ENCODE measurements around the gene GASK1B. TPM values are rescaled to one million over a fixed set of nuclear protein-coding genes. Genes with fewer than 3 reads are reported as not detected.
A peak's percentile ranks its signal among the peaks of the same experiment; 100 is the strongest.

Gene GASK1B
- total and polyA plus RNA-seq, 11 donors, result 10.0 to 108 (median 66.1) TPM

DNA sequence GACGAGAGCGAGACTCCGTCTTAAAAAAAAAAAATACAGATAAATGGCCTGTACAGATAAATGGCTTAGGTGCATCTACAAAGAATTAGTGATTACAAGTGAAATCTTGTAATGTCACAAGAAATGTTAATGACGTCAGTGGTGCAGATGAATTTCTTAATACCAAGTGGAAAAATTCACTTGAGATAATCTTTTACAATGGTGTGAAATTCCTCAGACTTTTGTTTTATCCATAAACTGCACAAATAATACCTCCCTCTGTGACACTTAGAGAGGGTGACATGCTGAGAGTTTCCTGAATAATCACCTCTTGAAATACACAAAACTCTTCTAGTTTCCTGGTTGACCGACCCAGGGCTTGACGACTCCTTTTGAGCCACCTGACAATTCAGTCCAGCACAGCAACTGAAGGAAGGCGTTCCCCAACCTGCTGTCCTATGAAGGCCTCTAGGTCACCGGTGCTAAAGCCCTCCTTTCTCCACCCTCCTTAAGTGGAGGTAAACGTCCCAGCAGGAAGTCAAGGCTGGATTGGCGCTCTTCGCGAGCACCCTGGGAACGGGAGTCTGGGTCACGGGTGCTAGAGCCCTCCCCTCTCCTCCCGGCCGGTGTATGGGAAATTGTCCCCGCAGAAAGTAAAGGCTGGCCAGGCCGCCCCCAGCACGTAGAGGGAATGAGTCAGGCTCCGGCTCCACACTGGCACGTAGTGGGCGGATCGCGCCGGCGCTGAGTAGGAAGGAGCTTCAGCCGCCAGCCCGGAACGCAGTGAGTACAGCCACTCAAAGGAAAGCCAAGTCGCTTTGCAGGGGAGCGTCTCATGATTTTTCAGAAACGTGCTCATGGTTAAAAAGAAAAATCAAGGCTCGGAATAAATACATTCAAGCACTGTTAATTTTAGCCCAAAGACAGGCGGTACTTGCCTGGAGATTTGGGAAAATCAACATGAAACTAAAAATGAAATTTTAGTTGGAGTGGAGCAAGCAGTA, 37.3 kb upstream of the GASK1B start, which contains the start of gene TMEM144:
TSS of gene TMEM144 (plus strand) at position 662 of the 983 bp plus-strand sequence. CDS start 2,182 bp downstream, outside the sequence.
- peak within 1 kb of the TSS; percentile 85 to 96 (median 91) for H3K27ac ChIP-seq
- H3K4me1 ChIP-seq, result peaks cover 0 to 35% (median 9%) of the 10 kb centered on the region in 12 donors
- H3K27me3 ChIP-seq, result no peaks in the 10 kb centered on the region
- peak within 1 kb of the TSS in 11 of 12 donors; percentile 18 to 61 (median 54) for H3K4me3 ChIP-seq
- DNase-seq, result peak; percentile 90 to 96 (median 93)
- intact Hi-C loops (cut with DNase I), result loop anchor here in 1 of 10 donors (5.0 kb wide), 1 partner anchor 38 kb away; the partner anchor contains the start of gene GASK1B
- TF ChIP-seq POLR2A (IDR thresholded peaks at IDR 0.05), result peak in 1 of 2 donors; percentile 72
- TF ChIP-seq, protein P1, sequence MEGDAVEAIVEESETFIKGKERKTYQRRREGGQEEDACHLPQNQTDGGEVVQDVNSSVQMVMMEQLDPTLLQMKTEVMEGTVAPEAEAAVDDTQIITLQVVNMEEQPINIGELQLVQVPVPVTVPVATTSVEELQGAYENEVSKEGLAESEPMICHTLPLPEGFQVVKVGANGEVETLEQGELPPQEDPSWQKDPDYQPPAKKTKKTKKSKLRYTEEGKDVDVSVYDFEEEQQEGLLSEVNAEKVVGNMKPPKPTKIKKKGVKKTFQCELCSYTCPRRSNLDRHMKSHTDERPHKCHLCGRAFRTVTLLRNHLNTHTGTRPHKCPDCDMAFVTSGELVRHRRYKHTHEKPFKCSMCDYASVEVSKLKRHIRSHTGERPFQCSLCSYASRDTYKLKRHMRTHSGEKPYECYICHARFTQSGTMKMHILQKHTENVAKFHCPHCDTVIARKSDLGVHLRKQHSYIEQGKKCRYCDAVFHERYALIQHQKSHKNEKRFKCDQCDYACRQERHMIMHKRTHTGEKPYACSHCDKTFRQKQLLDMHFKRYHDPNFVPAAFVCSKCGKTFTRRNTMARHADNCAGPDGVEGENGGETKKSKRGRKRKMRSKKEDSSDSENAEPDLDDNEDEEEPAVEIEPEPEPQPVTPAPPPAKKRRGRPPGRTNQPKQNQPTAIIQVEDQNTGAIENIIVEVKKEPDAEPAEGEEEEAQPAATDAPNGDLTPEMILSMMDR (IDR thresholded peaks at IDR 0.05), result peak in 6 of 12 donors; percentile 12 to 47 (median 35)
- 8 to 13% (median 9%) methylated on average over 28 to 34 of the region's 34 CpGs for WGBS, 4 donors
- peak; percentile 99 to 100 (median 99) for ATAC-seq
- peaks cover 0 to 17% (median 0%) of the 10 kb centered on the region in 9 donors for H3K36me3 ChIP-seq
- H3K9me3 ChIP-seq, result peaks cover 0 to 5% (median 0%) of the 10 kb centered on the region in 12 donors

GRCh38 chr4:158208963-158209640, 36.3 kb upstream of the GASK1B start:
- H3K4me3 ChIP-seq, result peak overlapping the region in 1 of 12 donors; percentile 58
- TF ChIP-seq POLR2A (IDR thresholded peaks at IDR 0.05), result no peak
- TF ChIP-seq, protein P1 (IDR thresholded peaks at IDR 0.05), result no peak
- no peaks in the 10 kb centered on the region for H3K27me3 ChIP-seq
- ATAC-seq, result peak in 2 of 4 donors; percentile 14 to 25
- H3K36me3 ChIP-seq, result peaks cover 0 to 23% (median 2%) of the 10 kb centered on the region in 9 donors
- peaks cover 0 to 5% (median 0%) of the 10 kb centered on the region in 12 donors for H3K9me3 ChIP-seq
- 73 to 86% (median 82%) methylated on average over 5 of the region's 5 CpGs for WGBS, 4 donors
- no peak for DNase-seq
- peak overlapping the region in 10 of 12 donors; percentile 27 to 96 (median 91) for H3K27ac ChIP-seq
- intact Hi-C loops (cut with DNase I), result no loop called here
- H3K4me1 ChIP-seq, result peaks cover 0 to 35% (median 9%) of the 10 kb centered on the region in 12 donors

GRCh38 chr4:158203929-158204328, 31.1 kb upstream of the GASK1B start:
- ATAC-seq, result no peak
- WGBS, 4 donors, result 96 to 100% (median 97%) methylated on average over 3 of the region's 3 CpGs
- TF ChIP-seq, protein P1 (IDR thresholded peaks at IDR 0.05), result no peak
- TF ChIP-seq POLR2A (IDR thresholded peaks at IDR 0.05), result no peak

More at GRCh38 chr4:158203929-158204328, 31.1 kb upstream of the GASK1B start:
- H3K27me3 ChIP-seq, result no peaks in the 10 kb centered on the region
- peaks cover 0 to 5% (median 0%) of the 10 kb centered on the region in 12 donors for H3K9me3 ChIP-seq
- DNase-seq, result no peak
- H3K36me3 ChIP-seq, result peaks cover 0 to 50% (median 9%) of the 10 kb centered on the region in 9 donors
- no peak overlapping the region for H3K27ac ChIP-seq
- H3K4me3 ChIP-seq, result no peak overlapping the region
- H3K4me1 ChIP-seq, result peaks cover 0 to 20% (median 0%) of the 10 kb centered on the region in 12 donors
- intact Hi-C loops (cut with DNase I), result loop anchor here in 1 of 10 donors (5.0 kb wide), 1 partner anchor 48 kb away; no protein-coding TSS in a partner anchor

Data from heart left ventricle (tissue), 16 donors.